Measurements from ENCODE around the gene PCYT1B.

The PCYT1B gene

DNA sequence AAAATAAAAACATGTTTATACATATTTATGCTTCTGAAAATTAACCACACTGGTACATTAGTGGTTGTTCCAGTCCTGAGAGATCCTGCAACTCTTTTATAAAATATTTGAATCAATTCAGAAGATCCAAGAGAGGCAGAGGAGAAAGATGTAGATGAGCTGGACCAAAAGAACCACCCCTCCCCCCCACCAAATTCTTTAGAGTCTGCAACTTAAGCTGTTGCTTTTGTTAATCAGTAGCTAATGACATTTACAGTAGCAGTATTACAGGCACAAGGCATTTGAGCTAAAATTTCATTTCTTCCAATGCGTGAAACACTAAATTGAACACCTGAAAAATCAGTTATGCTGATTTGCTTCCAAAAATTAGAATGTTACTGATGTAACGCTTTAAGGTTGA lies 120.5 kb downstream of the PCYT1B start:
- no peak for DNase-seq (ENCODE audit: low read depth in 2 of 2)

DNA sequence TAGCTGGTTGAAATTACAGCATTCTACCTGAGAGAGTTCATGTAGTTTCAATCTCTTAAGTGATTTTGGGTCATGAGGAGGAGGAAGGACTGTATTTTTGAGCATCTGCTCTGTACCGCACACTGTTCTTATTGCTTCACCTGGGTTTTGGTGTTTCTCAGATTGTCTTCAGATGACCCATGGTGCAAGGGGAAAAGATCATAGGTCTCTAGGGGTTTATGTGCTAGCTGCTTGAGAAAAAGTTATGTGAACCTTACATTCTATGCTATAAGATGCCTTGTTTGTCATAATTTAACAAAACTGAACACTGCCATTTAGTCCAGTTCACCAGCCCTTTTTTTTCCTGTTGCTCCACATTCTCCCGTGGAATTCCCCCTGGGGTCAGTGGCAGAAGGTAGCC lies 121.7 kb downstream of the PCYT1B start:
- DNase-seq (ENCODE audit: low read depth in 2 of 2) = no peak

DNA sequence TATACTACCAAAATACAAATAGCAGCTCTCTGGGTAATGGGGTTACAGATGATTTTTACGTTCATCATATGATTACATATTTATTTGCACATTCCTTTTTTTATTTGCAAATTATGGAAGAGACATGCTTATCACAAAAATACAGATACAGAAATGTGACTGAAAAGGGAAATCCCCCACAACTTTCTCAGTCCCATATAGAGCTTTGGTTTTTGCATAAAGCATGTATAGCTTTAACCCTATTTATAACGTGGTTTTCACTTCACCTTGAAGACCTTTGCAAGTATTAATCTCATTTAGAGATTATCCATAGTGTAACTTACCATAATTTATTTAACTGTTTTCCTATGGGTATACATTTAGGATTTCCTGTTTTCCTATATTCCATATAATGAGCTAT lies 126.7 kb downstream of the PCYT1B start:
- no peak for DNase-seq (ENCODE audit: low read depth in 2 of 2)

DNA sequence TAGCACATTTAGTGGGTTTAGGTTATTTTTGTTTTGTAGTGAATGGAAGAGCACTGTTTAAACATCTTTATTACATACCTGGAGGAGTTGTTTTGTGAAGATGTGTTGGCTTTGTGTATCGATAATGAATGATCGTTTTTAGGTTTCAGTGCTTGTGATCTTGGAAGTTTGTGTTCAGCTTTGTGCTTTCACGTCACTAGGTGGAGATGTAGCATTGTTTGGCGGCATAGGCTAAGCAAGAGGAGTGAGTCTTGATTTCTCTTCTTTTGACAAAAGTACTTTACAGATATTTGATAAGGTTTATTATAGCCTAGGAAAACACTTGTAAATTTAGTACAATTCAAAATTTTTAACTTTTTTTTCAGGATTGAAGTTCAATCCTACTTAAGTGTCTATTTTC lies 131.7 kb downstream of the PCYT1B start:
- no peak for DNase-seq (ENCODE audit: low read depth in 2 of 2)

DNA sequence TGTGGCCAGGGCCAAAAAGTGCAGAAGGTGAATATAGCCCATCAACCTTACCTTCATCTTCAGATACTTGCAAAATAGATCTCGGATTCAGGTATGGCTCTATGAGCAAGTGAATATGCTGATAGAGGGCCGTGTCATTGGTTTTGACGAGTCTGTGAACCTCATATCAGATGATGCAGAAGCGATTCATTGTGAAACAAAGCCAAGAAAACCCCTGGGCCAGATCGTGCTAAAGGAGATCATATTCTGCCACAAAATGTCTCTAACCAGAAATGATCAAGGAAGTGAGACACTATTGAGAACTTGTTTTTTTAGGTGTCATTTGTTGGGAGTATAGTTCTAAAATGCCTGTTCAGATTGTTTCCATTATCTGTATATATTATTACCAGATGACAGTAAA lies 133.7 kb downstream of the PCYT1B start:
- no peak for DNase-seq (ENCODE audit: low read depth in 2 of 2)

DNA sequence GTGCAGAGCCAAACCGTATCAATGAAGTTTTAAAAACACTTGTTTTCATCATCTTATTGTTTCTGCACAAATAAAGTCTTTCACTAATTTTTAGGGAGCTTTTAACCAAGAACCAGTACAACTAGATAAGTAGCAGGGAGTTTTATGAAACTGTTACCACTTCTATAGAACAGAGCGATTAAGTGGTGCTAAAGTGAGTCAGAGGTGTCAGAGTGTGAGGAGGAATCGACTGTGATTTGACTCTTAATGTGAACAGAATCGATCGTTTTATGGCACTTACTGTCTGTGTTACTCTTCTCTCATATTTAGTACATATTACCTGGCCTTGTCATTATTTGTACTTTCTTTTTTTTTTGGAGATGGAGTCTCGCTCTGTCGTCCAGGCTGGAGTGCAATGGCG lies 138.8 kb downstream of the PCYT1B start:
- DNase-seq (ENCODE audit: low read depth in 2 of 2) = no peak

All from stimulated activated CD8-positive, alpha-beta memory T cell treated with anti-CD3 and anti-CD28 coated beads, Interleukin-2, amount 100 ng/mL, for 1 hour (primary cell).